Activated effector memory CD4-positive, alpha-beta T cell treated with Interleukin-2 at 50 U/mL for 16 hours (primary cell): Measurements from ENCODE around the gene AGR3.
"Not testable (repeated sequence)": the region's sequence is repeated elsewhere in the genome, so short reads cannot be mapped to it uniquely, and the experiment has no call there.

Source experiments
- DNase-seq: peaks from one replicate; pipeline ENCODE4 v3.0.0-alpha.2; 2020

Gene AGR3

GRCh38 chr7:16889851-16890415 is 8.2 kb upstream of the AGR3 start:
- no peak for DNase-seq

- no peak for DNase-seq
Observed at GRCh38 chr7:16889305-16889704, 7.5 kb upstream of the AGR3 start.

- no peak for DNase-seq
Observed at GRCh38 chr7:16883918-16884317, 2.1 kb upstream of the AGR3 start.

GRCh38 chr7:16880554-16880953 is 1.2 kb downstream of the AGR3 start:
- no peak for DNase-seq

- DNase-seq: no peak
Observed at GRCh38 chr7:16879181-16879580, 2.6 kb downstream of the AGR3 start.

- no peak for DNase-seq
Observed at GRCh38 chr7:16875861-16876260, 5.9 kb downstream of the AGR3 start.

- DNase-seq: no peak
Observed at GRCh38 chr7:16874066-16874465, 7.7 kb downstream of the AGR3 start.

GRCh38 chr7:16867328-16867727 is 14.5 kb downstream of the AGR3 start:
- no peak for DNase-seq

- not testable (repeated sequence) for DNase-seq
Observed at GRCh38 chr7:16853189-16853588, 28.6 kb downstream of the AGR3 start.

GRCh38 chr7:16851829-16852228 is 30.0 kb downstream of the AGR3 start:
- no peak for DNase-seq

GRCh38 chr7:16850614-16851466 is 30.9 kb downstream of the AGR3 start:
- DNase-seq: no peak

GRCh38 chr7:16849296-16850148 is 32.3 kb downstream of the AGR3 start:
- no peak for DNase-seq

GRCh38 chr7:16847381-16847860 is 34.4 kb downstream of the AGR3 start:
- DNase-seq: no peak

GRCh38 chr7:16846601-16847165 is 35.1 kb downstream of the AGR3 start:
- DNase-seq: no peak

- DNase-seq: no peak
Observed at GRCh38 chr7:16845746-16846145, 36.0 kb downstream of the AGR3 start.

- no peak for DNase-seq
Observed at GRCh38 chr7:16841681-16842080, 40.1 kb downstream of the AGR3 start.

GRCh38 chr7:16840094-16840493 is 41.7 kb downstream of the AGR3 start:
- DNase-seq: no peak

GRCh38 chr7:16839646-16840045 is 42.1 kb downstream of the AGR3 start:
- no peak for DNase-seq

GRCh38 chr7:16838891-16839290 is 42.9 kb downstream of the AGR3 start:
- DNase-seq: no peak

GRCh38 chr7:16838386-16838785 is 43.4 kb downstream of the AGR3 start:
- no peak for DNase-seq

GRCh38 chr7:16836481-16836880 is 45.3 kb downstream of the AGR3 start:
- no peak for DNase-seq

GRCh38 chr7:16833373-16833772 is 48.4 kb downstream of the AGR3 start:
- no peak for DNase-seq

GRCh38 chr7:16826060-16826459 is 55.7 kb downstream of the AGR3 start:
- DNase-seq: no peak
